ENCODE results near the gene FAM237B.
A peak's percentile ranks its signal among the peaks of the same experiment; 100 is the strongest.
"Not testable (repeated sequence)": the region's sequence is repeated elsewhere in the genome, so short reads cannot be mapped to it uniquely, and the experiment has no call there.

Gene FAM237B

DNA sequence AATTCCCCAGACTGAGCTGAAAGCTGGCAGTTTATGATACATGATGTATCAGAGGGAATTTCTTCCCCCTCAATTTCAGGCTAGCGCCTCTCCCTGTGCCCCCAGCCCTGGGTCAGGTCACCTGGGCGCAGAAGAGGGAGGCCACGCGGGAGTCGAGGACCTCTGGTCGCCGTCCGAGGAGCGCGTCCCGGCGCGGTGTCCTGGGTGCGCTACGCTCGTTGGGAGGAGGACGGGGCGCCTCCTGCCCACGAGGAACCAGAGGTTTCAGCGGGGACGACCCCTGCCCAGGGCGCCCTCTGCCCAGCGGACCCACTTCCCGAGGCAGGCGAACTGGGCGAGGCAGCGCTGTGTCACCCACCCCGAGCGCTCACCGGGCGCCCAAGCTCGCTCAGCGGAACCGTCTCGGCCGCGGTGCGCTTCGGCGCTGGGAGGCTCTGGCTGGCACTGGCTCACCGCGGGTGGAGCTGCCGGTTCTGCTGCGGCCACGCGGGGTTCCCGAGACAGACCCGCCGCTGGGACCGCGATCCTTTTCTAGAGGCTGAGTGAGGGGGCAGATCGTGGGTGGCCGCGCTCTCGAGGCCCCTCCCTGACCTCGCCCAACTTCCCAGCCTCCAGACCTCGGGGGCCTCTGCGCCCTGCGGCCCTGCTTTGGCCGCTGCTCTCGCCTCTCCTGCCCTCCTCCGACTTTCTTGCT is at the start of gene FAM237B:
Gene FAM237B (minus strand): TSS at position 504 of the 694 bp plus-strand sequence. CDS start 1,556 bp downstream, outside the sequence.
- no peak for DNase-seq

GRCh38 chr7:90351987-90352386 is 30.9 kb upstream of the FAM237B start:
- DNase-seq = no peak

GRCh38 chr7:90350032-90350431 is 28.9 kb upstream of the FAM237B start:
- not testable (repeated sequence) for DNase-seq

DNA sequence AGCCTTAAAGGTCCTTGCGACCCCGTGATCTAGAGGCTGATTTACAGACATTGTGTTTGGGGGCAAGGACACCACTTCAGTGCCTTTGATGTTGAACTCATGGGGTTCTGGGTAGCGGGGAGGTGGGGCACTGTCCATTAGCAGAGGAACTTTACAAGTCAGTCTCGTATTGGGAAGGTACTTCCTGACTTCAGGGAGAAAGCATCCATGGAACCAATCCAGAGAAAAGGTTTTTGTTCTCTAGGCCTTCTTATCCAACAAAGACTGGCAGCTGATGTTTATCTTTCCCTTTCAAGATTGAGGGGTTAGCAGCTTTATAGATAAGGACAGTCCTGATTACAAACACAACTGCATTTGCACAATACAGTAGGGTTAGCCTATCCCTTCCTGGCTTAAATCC is 28.2 kb upstream of the FAM237B start:
- DNase-seq = no peak

- no peak for DNase-seq
Observed at GRCh38 chr7:90347759-90348158, 26.7 kb upstream of the FAM237B start.

DNA sequence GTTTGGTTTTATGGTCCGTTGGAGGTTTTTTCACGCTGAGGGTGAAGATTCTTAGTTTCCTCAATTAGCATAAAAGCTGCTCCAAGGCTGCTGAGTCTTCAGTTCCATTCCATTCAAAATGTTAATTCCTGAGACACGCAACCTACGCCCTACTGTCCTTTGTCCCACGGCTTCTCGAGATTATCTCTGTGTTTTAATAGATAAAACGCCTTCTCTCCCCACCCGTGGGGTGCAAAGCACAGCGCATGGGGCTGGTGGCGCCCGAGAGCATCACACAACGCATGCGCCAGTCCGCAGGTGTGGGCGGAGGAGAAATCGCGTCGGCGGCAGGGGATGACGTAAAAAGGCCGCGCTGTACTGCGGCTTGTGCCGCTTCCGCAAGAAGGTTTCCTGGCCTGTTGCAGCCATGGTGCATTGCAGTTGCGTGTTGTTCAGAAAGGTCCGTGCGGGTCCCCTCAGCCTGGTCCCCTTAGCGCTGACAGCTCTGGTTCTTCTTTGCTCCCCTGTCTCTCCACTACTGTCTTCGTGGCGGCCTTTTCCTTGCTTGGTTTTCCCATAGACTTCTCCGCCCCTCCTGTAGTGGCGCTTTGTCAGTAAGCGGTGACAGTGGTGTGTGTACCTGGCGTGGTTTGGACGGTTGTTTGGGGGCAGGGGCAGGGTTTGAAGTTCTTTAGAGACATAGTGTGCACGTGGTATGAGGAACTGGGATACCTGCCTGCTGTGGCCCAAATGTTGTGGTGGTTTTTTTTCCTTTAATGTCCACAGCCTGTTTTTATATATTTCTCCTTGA is 25.4 kb upstream of the FAM237B start, which contains the start of gene GTPBP10:
Gene GTPBP10 (plus strand): TSS at position 381 of the 790 bp plus-strand sequence. CDS start 26 bp downstream, at position 407.
- peak; percentile 28 to 76 for DNase-seq

DNA sequence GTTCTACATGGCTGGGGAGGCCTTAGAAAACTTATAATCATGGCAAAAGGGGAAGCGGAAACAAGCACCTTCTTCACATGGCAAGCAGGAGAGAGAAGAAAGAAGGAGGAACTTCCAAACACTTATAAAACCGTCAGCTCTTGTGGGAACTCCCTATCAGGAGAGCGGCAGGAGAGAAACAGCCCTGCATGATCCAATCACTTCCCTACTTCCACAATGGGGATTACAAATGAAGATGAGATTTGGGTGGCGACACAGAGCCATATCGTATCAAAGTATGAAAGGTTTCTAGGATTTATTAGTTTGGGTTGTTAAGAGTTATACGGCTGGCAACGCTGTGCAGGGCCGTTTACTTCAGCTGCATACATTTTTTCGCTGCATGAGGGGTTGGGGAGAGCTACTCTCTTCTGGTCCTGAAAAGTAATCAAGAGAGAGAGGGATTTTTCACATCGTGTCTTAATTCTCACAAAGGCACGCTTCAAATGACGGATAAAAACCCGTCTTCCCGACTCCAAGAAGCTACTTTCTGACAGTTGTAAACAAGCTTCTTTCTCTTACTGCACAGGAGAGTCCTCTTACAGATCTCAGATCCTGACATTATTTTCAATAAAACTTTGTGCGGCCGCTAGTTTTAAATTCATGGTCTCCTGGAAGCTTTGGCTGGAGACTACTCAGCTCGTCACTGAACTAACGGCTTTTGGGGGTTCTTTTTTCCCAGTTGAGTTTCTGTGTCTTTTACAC is 24.7 kb upstream of the FAM237B start:
- DNase-seq = no peak

DNA sequence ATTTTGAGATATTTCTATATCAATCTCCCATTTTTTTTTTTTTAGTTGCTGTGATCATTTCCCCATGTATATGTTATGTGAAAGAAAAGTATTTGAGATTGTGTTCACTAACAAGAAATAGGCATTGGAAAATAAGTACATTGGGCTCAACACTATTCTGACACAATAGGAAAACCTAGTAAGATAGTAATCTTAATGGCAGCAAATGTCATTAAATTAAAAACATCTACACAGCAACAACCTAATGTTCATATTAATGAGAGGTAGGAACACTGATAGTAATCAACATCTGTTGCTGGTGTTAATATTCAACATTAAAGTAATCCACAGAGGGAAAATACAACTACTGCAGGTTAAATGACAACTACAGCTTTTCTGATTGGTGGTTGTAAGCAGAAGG is 23.9 kb upstream of the FAM237B start:
- DNase-seq = no peak

GRCh38 chr7:90337106-90337505 is 16.0 kb upstream of the FAM237B start:
- no peak for DNase-seq

DNA sequence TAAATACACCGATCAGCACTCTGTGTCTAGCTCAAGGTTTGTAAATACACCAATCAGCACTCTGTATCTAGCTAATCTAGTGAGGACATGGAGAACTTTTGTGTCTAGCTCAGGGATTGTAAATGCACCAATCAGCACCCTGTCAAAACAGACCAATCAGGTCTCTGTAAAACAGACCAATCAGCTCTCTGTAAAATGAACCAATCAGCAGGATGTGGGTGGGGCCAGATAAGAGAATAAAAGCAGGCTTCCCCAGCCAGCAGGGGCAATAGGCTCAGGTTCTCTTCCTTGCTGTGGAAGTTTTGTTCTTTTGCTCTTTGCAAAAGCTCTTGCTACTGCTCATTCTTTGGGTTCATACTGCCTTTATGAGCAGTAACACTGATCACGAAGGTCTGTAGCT is 13.8 kb upstream of the FAM237B start:
- DNase-seq = not testable (repeated sequence)

GRCh38 chr7:90334193-90334843 is 13.2 kb upstream of the FAM237B start:
- DNase-seq = no peak

DNA sequence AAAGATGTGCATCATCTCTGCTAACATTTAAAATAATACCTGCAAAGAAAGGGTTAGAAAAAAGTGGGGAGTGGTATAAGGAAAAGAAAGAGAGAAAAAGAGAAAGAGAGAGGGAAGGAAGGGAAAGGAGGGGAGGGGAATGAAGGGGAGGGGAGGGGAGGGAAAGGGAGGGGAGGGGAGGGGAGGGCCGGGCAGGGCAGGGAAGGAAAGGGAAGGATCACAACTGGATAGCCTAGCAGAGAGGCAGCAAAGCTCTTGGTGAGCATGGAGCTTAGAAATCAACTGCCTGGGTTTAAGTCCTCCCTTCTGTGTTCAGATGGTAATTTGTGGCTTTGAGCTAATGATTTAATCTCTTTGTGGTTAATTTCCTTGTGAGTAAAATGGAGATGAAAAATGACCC is 5.4 kb upstream of the FAM237B start:
- DNase-seq = no peak

GRCh38 chr7:90322837-90323236 is 1.7 kb upstream of the FAM237B start:
- DNase-seq = no peak

DNA sequence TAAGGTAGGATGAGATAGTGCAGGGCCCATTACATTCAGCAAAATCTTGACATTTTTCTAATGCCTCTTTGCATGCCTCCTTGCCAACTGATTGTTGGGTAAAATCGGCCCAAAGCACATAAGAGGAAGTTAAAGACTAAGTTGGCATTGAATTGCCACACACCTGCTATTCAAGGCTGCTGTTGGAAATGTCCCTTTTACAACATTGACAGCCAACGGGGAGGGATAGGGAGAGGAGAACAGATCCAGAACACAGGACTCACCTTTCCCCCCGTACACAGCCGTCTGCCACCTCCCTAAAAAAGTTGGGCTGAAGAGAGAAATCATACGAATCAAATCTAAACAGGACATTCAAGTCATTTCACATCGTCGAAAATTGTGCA is 695 bp downstream of the FAM237B start:
- no peak for DNase-seq

DNA sequence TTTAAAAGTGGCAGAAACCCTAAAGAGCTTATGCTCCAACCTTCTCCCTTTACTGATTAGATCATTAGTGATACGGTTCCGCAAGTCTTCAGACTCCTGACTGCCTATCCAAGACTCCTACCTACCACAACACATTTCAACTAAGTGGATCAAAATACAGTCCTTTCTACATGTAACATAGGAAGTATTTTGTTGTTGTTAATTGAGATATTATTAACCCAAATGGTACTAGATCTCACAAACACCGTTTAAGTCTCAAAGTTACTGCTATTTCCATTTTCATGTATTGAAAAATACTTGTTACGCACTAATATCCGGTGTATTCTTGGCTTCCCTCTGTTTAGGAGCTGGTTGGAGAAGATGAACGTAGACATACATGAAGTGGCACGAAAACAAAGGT is 1.1 kb downstream of the FAM237B start:
- no peak for DNase-seq

- no peak for DNase-seq
Observed at GRCh38 chr7:90313907-90314306, 7.2 kb downstream of the FAM237B start.

DNA sequence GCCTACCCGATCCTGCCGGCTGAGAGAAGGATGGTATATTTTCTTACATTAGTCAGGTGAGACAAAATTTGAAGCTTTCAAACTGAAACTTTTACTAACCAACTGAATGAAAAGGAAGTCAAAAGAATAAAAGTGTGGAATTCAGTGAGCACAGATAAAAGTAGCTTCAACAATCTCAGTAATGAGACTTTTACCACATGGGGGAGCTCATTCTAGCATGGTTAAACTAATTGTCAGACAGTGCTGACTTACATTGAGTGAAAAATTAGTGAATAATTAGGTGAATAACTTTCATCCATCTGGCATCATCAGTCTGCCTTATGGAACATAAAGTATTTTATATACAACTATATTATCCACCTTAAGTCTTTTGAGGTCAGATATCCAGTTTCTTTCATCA is 8.4 kb downstream of the FAM237B start:
- no peak for DNase-seq

- DNase-seq = no peak
Observed at GRCh38 chr7:90311175-90311574, 9.9 kb downstream of the FAM237B start.

GRCh38 chr7:90309872-90310271 is 11.2 kb downstream of the FAM237B start:
- no peak for DNase-seq

GRCh38 chr7:90303241-90303640 is 17.9 kb downstream of the FAM237B start:
- DNase-seq = no peak

DNA sequence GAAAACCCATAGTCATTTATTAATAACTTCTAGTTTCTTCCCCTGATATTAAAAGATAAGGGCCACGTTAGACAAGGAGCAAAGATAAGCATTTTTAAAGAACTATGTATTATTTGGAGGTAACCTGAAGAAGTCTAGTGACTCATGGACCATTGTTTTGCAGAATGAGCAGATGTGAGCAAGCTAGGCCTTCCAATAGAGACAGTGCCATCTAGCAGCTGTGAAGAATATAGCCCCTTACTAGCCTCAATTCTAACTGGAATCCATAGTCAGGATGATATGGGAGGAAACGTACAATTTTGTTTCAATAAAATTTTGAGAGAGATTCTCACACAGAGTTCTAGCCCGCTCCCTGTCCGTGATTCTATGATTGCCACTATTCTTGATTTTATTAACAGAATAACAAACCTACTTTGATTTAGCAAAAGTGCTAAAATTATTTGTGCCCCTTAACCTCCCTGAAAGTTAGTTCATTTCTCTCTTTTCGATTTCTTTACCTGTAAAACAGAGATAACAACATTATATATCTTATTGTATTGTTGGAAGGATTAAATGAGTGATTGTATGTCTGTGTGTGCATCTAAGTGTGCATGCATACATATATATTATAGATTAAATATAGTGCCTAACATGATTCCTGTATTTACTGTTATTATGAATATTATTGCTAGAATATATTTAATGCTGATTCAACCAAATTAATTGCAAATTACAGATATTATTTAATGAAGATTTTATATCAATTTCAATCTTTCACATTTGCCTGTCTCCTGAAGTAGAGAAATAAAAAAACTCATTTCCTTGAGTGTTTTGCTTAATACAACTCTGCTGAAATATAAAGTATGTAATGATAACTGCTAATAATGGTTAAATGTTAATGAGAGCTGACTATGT is 22.7 kb downstream of the FAM237B start:
- no peak for DNase-seq

Data from cerebellar nuclear complex (tissue), 1 donor.